Dermis microvascular lymphatic vessel endothelial cell (primary cell): ENCODE measurements around the gene GRAP2. TPM values are rescaled to one million over a fixed set of nuclear protein-coding genes. Genes with fewer than 3 reads are reported as not detected.

ENCODE experiments used
- DNase-seq, 2 donors: peaks; one replicate each; pipeline versions ENCODE4 v3.0.0 to v3.0.0-alpha.2; 2010; ENCODE audit warnings: low read depth in 2 of 2
- total RNA-seq: library from RNA; depleted of rRNA; stranded (reverse); fragments of >200 nt; gene quantifications from 2 replicates; pipeline ENCODE4 v1.2.1, GENCODE V29; 2014

Gene GRAP2
- total RNA-seq, 1 donor from 2014 or later = not detected

DNA sequence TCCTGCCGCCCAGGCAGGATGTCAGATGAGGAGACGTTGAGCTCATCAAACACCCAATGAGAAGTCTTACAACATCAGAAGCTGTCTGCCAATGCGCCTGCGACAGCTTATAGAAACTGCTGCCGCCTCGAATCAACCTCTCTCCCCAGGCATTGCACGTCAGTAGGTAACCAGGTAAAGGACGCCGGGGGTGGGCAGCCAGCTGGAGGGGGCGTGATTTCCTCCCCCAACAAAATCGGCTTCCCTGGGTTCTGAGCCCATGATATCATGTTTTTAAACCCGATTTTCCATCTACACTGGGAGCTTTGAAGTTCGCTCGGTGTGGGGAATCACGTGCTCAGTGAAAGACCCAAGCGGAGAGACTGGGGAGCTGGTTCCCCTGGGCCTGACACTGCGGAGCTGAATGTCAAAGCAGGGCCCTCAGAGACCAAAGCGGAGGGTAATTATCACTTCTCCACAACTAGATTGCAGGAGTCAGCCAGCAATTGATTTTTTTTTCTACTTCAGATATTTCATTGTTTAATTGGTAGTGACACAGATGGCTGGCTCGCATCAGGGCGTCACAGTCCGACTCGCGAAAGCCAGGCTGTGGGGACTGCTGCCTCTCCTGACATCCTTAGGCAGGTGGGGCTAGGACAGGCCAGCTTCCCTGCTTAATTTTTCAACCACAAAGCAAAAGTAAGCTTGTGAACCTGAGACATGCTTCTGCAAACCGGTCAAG is 109.2 kb downstream of the GRAP2 start:
- DNase-seq = no peak

DNA sequence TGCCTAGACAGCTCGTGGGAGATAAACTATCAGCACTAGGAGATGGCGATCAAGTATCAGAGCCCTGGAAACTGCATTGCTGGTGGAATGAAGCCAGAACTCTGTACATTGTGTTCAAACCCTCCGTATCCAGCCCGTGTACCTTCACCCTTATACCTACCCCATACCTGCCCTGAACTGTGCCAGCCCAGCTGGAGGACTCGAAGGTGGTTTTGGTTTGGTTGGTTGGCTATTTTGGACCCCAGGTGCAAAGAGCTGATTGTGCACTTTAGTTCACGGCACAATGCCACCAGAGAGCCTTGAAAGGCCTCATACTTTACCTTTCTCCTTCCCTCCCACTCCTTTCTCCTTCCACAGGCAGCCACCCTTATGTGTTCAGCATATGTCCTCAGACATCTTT is 109.9 kb downstream of the GRAP2 start:
- no peak for DNase-seq

DNA sequence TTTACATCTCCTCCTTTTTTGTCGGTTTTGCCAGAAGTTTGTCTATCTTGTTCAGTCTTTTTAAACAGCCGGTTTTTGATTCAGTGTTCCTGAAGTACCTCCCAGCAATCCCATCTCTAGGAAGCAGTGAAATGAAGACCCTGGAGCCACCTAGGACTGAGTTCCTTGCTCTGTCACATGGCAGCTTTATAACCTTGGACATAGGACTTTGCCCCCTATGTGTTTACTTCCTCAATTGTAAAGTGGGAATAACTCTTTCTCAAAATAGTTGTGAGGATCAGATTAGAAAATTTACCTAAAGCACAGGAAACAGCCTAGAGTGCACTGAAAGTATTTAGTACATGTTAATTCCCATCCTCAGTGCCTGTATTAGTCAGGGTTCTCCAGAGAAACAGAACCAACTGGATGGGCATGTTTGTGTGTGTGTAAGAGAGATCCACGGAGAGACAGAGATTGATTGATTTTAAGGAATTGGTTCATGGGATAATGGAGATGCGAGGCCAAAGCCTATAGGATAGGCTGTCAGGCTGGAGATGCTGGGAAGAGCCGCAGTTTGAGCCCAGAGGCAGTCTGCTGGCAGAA is 113.9 kb downstream of the GRAP2 start:
- DNase-seq = no peak

- no peak for DNase-seq
Measured at GRCh38 chr22:40015358-40015976, 114.6 kb downstream of the GRAP2 start.

GRCh38 chr22:40018051-40018450 is 117.2 kb downstream of the GRAP2 start:
- no peak for DNase-seq

GRCh38 chr22:40019100-40019499 is 118.2 kb downstream of the GRAP2 start:
- DNase-seq = no peak

- DNase-seq = no peak
Measured at GRCh38 chr22:40020956-40021355, 120.1 kb downstream of the GRAP2 start.

DNA sequence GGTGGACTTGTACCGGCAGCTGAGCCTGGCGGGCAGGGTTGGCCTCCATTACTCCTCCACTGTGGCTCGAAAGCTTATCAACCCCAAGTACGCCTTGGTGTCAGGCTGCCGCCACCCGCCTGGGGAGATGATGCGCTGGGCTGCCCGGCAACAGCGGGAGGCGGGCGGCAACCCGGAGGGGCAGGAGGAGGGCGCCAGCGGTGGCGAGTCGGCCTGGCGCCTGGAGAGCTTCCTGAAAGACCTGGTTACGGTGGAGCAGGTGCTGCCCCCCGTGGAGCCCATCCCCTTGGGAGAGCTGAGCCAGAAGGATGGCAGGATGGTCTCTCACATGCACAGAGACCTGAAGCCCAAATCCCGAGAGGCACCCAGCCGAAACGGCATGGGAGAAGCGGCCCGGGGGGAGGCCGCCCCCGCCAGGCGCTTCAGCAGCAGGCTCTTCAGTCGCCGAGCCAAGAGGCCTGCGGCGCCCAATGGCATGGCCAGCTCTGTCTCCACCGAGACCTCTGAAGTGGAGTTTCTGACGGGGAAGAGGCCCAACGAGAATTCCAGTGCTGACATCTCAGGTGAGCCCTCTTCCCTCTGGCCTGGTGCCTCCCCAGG is 120.6 kb downstream of the GRAP2 start:
- DNase-seq = no peak

DNA sequence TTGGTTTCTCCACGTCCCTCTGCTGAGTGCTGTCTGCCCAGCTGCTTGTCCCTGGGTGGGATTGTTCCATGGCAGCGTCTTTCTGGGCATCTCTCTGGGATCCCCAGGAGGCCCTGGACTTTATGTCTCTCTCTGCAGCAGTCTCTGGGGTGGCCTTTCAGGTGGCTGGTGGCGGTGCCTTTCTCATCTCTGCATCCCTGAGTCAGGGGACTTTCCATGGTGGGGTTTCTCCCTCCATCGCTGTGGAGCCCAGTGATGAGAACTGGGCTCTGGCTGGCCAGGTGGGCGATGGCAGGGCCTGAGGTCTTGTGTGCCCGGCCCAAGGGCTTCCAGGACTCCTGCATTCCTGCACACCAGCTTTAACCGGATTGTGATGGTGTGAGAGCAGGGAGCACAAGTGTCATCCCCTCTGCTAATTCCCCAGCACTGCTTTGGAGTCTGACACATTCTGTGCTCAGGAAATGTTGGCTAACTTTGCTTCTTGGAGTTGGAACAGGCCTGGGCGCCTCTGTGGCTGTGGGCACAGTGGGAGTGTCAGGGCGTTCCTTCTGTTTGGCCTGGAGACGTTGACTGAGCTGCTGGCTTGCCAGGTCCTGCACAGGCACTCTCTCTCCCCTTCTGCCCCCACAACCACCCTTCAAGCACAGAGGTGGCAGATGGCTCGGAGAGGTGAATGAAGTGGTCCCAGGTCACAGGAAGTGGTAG is 121.8 kb downstream of the GRAP2 start:
- DNase-seq = no peak

Other genes starting within 250 kb of the GRAP2 start
- gene ENTHD1, start 7.3 kb upstream of the GRAP2 start, total RNA-seq = not detected in 2 replicates
- gene TMA7B, start 59.3 kb downstream of the GRAP2 start, total RNA-seq = not detected in 2 replicates
- gene FAM83F, start 93.9 kb downstream of the GRAP2 start, total RNA-seq = not detected in 2 replicates